ENCODE results near the gene YIPF3.
"Not testable (repeated sequence)": the region's sequence is repeated elsewhere in the genome, so short reads cannot be mapped to it uniquely, and the experiment has no call there.

The YIPF3 gene

GRCh38 chr6:43516697-43517504 is at the start of gene YIPF3, which contains the start of gene POLR1C:
Gene YIPF3, minus strand, starts transcription at chr6:43516926. Its CDS starts 119 bp downstream, at chr6:43516807.
Gene POLR1C, plus strand, starts transcription at chr6:43517089. Its CDS starts 21 bp downstream, at chr6:43517110.
- peak; percentile 98 for DNase-seq

GRCh38 chr6:43559328-43559727 is 42.6 kb upstream of the YIPF3 start:
- no peak for DNase-seq

GRCh38 chr6:43557620-43558019 is 40.9 kb upstream of the YIPF3 start:
- not testable (repeated sequence) for DNase-seq

GRCh38 chr6:43547222-43547621 is 30.5 kb upstream of the YIPF3 start:
- DNase-seq: no peak

- DNase-seq: no peak
These were observed 27.7 kb upstream of the YIPF3 start for GRCh38 chr6:43544461-43544860.

GRCh38 chr6:43541774-43542471 is 25.2 kb upstream of the YIPF3 start:
- DNase-seq: no peak

GRCh38 chr6:43540507-43540906 is 23.8 kb upstream of the YIPF3 start:
- no peak for DNase-seq

GRCh38 chr6:43539409-43539808 is 22.7 kb upstream of the YIPF3 start:
- DNase-seq: not testable (repeated sequence)

GRCh38 chr6:43538986-43539385 is 22.3 kb upstream of the YIPF3 start:
- not testable (repeated sequence) for DNase-seq

GRCh38 chr6:43532201-43532600 is 15.5 kb upstream of the YIPF3 start:
- DNase-seq: no peak

- DNase-seq: no peak
These were observed 7.8 kb upstream of the YIPF3 start for GRCh38 chr6:43524483-43524961.

- no peak for DNase-seq
These were observed 6.6 kb upstream of the YIPF3 start for GRCh38 chr6:43523284-43523683.

- no peak for DNase-seq
These were observed 6.0 kb upstream of the YIPF3 start for GRCh38 chr6:43522547-43523261.

- DNase-seq: no peak
These were observed 5.1 kb upstream of the YIPF3 start for GRCh38 chr6:43521836-43522235.

GRCh38 chr6:43520097-43520496 is 3.4 kb upstream of the YIPF3 start:
- no peak for DNase-seq

- no peak for DNase-seq
These were observed 1.0 kb upstream of the YIPF3 start for GRCh38 chr6:43517505-43518357.

GRCh38 chr6:43516367-43516696 is 394 bp downstream of the YIPF3 start:
- no peak for DNase-seq

GRCh38 chr6:43515808-43516207 is 918 bp downstream of the YIPF3 start:
- no peak for DNase-seq

GRCh38 chr6:43511824-43512415 is 4.8 kb downstream of the YIPF3 start:
- no peak for DNase-seq

GRCh38 chr6:43510827-43511163 is 5.9 kb downstream of the YIPF3 start:
- no peak for DNase-seq

GRCh38 chr6:43509984-43510826 is 6.5 kb downstream of the YIPF3 start, which contains the start of gene LRRC73:
Gene LRRC73, minus strand, starts transcription at chr6:43510346. Its CDS starts 561 bp downstream, at chr6:43509785.
- peak; percentile 57 for DNase-seq

Measured in NCI-H2171 (cell line).